Suprapubic skin (tissue), 4 donors: Measurements from ENCODE around the gene INSC.

Source experiments
- POLR2A ChIP-seq, 2 donors: fragments of 450-650 bp; IDR thresholded peaks; one replicate each; pipeline ENCODE4 v1.6.1; 2017; ENCODE audit warnings: antibody characterized with exemption in 2 of 2, mild to moderate bottlenecking in 2 of 2, moderate library complexity in 2 of 2
- POLR2AphosphoS5 ChIP-seq, 3 donors: sonication (generic); formaldehyde crosslinking; IDR thresholded peaks; one replicate each; pipeline ENCODE4 v1.6.1; 2017; ENCODE audit warnings: antibody characterized with exemption in 3 of 3
- TF ChIP-seq, protein P1 (sequence below), 2 donors: fragments of 200-600 bp in 1 of 2; fragments of 450-650 bp in 1 of 2; sonication (generic) in 1 of 2; IDR thresholded peaks; one replicate each; pipeline ENCODE4 v1.5.1; 2016 to 2019; ENCODE audit warnings: antibody characterized with exemption in 2 of 2, mild to moderate bottlenecking in 1 of 2, moderate library complexity in 1 of 2

DNA sequence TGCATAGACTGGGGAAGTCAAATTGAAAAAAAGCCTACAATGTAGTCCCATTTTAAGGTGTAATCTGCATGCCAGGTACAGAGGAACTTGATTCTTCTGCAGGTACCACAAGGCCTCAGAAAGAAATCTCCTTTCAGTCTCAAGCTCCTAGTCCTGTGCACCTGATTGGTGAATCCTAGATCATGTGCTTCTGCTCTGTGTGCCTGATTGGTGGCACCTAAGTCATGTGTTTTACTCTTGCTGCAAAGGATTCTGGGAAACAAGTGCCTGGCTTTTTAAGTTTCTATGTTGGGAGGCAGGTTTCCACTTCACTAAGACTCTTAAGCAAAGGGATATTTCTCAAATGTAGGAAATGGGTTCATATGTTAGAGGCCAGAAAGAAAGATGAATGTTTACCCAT is 29.1 kb downstream of the INSC start:
- TF ChIP-seq POLR2A (IDR thresholded peaks at IDR 0.05) (no peak), POLR2AphosphoS5 (IDR thresholded peaks at IDR 0.05) (no peak)
- TF ChIP-seq, protein P1, sequence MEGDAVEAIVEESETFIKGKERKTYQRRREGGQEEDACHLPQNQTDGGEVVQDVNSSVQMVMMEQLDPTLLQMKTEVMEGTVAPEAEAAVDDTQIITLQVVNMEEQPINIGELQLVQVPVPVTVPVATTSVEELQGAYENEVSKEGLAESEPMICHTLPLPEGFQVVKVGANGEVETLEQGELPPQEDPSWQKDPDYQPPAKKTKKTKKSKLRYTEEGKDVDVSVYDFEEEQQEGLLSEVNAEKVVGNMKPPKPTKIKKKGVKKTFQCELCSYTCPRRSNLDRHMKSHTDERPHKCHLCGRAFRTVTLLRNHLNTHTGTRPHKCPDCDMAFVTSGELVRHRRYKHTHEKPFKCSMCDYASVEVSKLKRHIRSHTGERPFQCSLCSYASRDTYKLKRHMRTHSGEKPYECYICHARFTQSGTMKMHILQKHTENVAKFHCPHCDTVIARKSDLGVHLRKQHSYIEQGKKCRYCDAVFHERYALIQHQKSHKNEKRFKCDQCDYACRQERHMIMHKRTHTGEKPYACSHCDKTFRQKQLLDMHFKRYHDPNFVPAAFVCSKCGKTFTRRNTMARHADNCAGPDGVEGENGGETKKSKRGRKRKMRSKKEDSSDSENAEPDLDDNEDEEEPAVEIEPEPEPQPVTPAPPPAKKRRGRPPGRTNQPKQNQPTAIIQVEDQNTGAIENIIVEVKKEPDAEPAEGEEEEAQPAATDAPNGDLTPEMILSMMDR (IDR thresholded peaks at IDR 0.05) = no peak
